HepG2 (cell line): ENCODE results near the gene NDUFS2. TPM values are rescaled to one million over a fixed set of nuclear protein-coding genes. Genes with fewer than 3 reads are reported as not detected.

Experiments used
- ASH2L ChIP-seq: fragments of 300-600, 200-600 bp; sonication (generic); IDR thresholded peaks from 2 replicates; pipeline ENCODE4 v1.7.0; 2017; ENCODE audit warnings: low read depth, mild to moderate bottlenecking, moderate library complexity, mixed read lengths, low read length; ENCODE audit not compliant: insufficient read length
- GATA4 ChIP-seq: sonication (generic); IDR thresholded peaks from 2 replicates; pipeline ENCODE4 v1.6.1; 2016; ENCODE audit warnings: antibody characterized with exemption, low read depth, borderline replicate concordance
- GTF2F1 ChIP-seq: fragments of 150-350 bp; IDR thresholded peaks from 2 replicates; pipeline ENCODE4 v1.6.1; 2014; ENCODE audit warnings: low read length
- ZFP36L2 ChIP-seq: sonication (generic); formaldehyde crosslinking; IDR thresholded peaks from 2 replicates; pipeline ENCODE4 v1.4.0; 2020; ENCODE audit warnings: missing genetic modification reagents
- ZNF124 ChIP-seq: sonication (generic); formaldehyde crosslinking; IDR thresholded peaks from 2 replicates; pipeline ENCODE4 v1.4.0; 2020; ENCODE audit warnings: missing genetic modification reagents
- ZNF747 ChIP-seq: sonication (generic); formaldehyde crosslinking; IDR thresholded peaks from 2 replicates; pipeline ENCODE4 v1.8.1; 2023; ENCODE audit warnings: missing genetic modification reagents, mild to moderate bottlenecking, borderline replicate concordance
- ZNF766 ChIP-seq: sonication (generic); formaldehyde crosslinking; IDR thresholded peaks from 2 replicates; pipeline ENCODE4 v1.5.0; 2020; ENCODE audit warnings: missing genetic modification reagents, borderline replicate concordance
- ZNF772 ChIP-seq: sonication (generic); formaldehyde crosslinking; IDR thresholded peaks from 2 replicates; pipeline ENCODE4 v1.5.0; 2020; ENCODE audit warnings: mild to moderate bottlenecking, missing genetic modification reagents
- polyA plus RNA-seq, 8 experiments: library from polyadenylated mRNA; depleted of rRNA in 3 of 8; stranded (reverse) in 7 of 8; unstranded in 1 of 8; fragments of >200 nt; fragmentation: Illumina TruSeq in 4 of 8; extraction: Trizol in 4 of 8; gene quantifications; 2 replicates each; pipeline versions ENCODE4 v1.2.1 to v1.2.3, GENCODE V29; 2011 to 2016; ENCODE audit warnings: low read depth in 4 of 8, missing spikeins in 1 of 8, mixed read lengths in 1 of 8; ENCODE audit not compliant: insufficient read depth in 1 of 8
- total RNA-seq, 5 experiments: library from RNA; depleted of rRNA; stranded (reverse); fragments of >200 nt; fragmentation: Illumina TruSeq; extraction: Trizol; gene quantifications; 2 replicates each; pipeline ENCODE4 v1.2.3, GENCODE V29; 2016; ENCODE audit warnings: low read depth in 1 of 5
- TF ChIP-seq, protein P1 (sequence below): sonication (generic); formaldehyde crosslinking; IDR thresholded peaks from 2 replicates; pipeline ENCODE4 v1.4.0; 2020; ENCODE audit warnings: mild to moderate bottlenecking, missing genetic modification reagents, borderline replicate concordance
- TF ChIP-seq, protein P2 (sequence below): sonication (generic); formaldehyde crosslinking; IDR thresholded peaks from 2 replicates; pipeline ENCODE4 v1.9.0; 2021; ENCODE audit warnings: mild to moderate bottlenecking, missing genetic modification reagents
- TF ChIP-seq, protein P3 (sequence below): sonication (generic); formaldehyde crosslinking; IDR thresholded peaks from 2 replicates; pipeline ENCODE4 v1.4.0; 2020; ENCODE audit warnings: mild to moderate bottlenecking, missing genetic modification reagents
- TF ChIP-seq, protein P4 (sequence below): sonication (generic); formaldehyde crosslinking; IDR thresholded peaks from 2 replicates; pipeline ENCODE4 v1.4.0; 2020; ENCODE audit warnings: missing genetic modification reagents
- TF ChIP-seq, protein P5 (sequence below): sonication (generic); formaldehyde crosslinking; conservative IDR thresholded peaks from 2 replicates; pipeline ENCODE4 v1.8.0; 2022; ENCODE audit warnings: low read depth, missing genetic modification reagents

The NDUFS2 gene
- total and polyA plus RNA-seq, 2 of the 13 experiments (the other 11 are each of a cell fraction or from before 2014, with no cell fraction given): 89.9 to 118 TPM

DNA sequence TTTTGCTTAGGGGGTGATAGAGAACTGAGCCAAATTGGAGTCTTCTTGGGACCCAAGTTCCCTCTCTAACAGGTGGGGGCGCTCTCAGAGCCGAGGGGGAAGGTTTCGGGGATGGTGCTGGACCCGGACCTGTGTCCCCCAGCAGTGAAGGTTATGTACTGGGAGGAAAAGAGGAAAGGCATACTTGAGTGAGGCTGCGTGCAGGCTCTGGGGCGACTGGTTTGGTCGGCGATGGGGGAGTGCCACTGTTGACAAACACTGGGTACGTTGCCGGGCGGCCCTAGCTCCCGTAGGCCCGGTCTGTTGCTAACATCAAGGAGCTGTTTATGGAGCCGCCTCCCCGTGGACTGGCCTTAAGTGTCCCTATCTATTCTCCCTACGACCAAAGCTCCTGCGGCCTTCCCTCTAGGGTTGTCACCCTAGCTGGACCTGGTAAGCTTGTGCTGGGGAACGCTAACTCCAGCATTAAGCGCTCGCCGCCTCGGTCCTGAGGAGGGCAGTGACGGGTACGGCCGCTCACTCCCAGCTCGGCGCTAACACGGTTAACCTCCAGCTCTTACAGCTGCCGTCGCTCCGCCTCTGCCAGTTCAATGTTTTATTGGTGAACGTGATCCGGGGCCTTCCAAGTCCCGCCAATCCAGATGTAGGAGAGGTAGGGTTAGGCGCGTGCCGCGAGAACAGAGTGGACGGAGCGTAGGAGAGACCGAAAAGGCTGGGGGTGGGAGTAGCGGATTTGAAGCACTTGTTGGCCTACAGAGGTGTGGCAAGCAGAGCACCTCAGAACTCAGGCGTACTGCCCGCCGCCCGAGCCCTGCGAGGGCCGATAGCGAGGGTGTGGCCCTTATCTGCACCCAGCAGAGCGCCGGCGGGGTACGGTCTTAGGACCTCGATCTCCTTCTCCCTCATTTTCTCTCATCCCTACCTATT lies 36.2 kb upstream of the NDUFS2 start, which contains the start of gene PPOX (continued):
- TF ChIP-seq, protein P1, sequence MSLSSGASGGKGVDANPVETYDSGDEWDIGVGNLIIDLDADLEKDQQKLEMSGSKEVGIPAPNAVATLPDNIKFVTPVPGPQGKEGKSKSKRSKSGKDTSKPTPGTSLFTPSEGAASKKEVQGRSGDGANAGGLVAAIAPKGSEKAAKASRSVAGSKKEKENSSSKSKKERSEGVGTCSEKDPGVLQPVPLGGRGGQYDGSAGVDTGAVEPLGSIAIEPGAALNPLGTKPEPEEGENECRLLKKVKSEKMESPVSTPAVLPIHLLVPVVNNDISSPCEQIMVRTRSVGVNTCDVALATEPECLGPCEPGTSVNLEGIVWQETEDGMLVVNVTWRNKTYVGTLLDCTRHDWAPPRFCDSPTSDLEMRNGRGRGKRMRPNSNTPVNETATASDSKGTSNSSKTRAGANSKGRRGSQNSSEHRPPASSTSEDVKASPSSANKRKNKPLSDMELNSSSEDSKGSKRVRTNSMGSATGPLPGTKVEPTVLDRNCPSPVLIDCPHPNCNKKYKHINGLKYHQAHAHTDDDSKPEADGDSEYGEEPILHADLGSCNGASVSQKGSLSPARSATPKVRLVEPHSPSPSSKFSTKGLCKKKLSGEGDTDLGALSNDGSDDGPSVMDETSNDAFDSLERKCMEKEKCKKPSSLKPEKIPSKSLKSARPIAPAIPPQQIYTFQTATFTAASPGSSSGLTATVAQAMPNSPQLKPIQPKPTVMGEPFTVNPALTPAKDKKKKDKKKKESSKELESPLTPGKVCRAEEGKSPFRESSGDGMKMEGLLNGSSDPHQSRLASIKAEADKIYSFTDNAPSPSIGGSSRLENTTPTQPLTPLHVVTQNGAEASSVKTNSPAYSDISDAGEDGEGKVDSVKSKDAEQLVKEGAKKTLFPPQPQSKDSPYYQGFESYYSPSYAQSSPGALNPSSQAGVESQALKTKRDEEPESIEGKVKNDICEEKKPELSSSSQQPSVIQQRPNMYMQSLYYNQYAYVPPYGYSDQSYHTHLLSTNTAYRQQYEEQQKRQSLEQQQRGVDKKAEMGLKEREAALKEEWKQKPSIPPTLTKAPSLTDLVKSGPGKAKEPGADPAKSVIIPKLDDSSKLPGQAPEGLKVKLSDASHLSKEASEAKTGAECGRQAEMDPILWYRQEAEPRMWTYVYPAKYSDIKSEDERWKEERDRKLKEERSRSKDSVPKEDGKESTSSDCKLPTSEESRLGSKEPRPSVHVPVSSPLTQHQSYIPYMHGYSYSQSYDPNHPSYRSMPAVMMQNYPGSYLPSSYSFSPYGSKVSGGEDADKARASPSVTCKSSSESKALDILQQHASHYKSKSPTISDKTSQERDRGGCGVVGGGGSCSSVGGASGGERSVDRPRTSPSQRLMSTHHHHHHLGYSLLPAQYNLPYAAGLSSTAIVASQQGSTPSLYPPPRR (CRISPR knock-in tag): no peak
- TF ChIP-seq ASH2L (peak; percentile 84), GATA4 (no peak), GTF2F1 (no peak), ZNF124 (no peak), ZNF772 (no peak; the same call in 1 of the 2 replicates), ZNF766 (CRISPR knock-in tag) (no peak), ZNF747 (CRISPR knock-in tag) (peak; percentile 59; the same call in 1 of the 2 replicates), ZFP36L2 (CRISPR knock-in tag) (no peak)
- TF ChIP-seq, protein P2, sequence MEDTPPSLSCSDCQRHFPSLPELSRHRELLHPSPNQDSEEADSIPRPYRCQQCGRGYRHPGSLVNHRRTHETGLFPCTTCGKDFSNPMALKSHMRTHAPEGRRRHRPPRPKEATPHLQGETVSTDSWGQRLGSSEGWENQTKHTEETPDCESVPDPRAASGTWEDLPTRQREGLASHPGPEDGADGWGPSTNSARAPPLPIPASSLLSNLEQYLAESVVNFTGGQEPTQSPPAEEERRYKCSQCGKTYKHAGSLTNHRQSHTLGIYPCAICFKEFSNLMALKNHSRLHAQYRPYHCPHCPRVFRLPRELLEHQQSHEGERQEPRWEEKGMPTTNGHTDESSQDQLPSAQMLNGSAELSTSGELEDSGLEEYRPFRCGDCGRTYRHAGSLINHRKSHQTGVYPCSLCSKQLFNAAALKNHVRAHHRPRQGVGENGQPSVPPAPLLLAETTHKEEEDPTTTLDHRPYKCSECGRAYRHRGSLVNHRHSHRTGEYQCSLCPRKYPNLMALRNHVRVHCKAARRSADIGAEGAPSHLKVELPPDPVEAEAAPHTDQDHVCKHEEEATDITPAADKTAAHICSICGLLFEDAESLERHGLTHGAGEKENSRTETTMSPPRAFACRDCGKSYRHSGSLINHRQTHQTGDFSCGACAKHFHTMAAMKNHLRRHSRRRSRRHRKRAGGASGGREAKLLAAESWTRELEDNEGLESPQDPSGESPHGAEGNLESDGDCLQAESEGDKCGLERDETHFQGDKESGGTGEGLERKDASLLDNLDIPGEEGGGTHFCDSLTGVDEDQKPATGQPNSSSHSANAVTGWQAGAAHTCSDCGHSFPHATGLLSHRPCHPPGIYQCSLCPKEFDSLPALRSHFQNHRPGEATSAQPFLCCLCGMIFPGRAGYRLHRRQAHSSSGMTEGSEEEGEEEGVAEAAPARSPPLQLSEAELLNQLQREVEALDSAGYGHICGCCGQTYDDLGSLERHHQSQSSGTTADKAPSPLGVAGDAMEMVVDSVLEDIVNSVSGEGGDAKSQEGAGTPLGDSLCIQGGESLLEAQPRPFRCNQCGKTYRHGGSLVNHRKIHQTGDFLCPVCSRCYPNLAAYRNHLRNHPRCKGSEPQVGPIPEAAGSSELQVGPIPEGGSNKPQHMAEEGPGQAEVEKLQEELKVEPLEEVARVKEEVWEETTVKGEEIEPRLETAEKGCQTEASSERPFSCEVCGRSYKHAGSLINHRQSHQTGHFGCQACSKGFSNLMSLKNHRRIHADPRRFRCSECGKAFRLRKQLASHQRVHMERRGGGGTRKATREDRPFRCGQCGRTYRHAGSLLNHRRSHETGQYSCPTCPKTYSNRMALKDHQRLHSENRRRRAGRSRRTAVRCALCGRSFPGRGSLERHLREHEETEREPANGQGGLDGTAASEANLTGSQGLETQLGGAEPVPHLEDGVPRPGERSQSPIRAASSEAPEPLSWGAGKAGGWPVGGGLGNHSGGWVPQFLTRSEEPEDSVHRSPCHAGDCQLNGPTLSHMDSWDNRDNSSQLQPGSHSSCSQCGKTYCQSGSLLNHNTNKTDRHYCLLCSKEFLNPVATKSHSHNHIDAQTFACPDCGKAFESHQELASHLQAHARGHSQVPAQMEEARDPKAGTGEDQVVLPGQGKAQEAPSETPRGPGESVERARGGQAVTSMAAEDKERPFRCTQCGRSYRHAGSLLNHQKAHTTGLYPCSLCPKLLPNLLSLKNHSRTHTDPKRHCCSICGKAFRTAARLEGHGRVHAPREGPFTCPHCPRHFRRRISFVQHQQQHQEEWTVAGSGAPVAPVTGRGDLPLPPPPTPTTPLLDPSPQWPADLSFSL (CRISPR knock-in tag): no peak
- TF ChIP-seq, protein P3, sequence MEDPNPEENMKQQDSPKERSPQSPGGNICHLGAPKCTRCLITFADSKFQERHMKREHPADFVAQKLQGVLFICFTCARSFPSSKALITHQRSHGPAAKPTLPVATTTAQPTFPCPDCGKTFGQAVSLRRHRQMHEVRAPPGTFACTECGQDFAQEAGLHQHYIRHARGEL (CRISPR knock-in tag): no peak
- TF ChIP-seq, protein P4, sequence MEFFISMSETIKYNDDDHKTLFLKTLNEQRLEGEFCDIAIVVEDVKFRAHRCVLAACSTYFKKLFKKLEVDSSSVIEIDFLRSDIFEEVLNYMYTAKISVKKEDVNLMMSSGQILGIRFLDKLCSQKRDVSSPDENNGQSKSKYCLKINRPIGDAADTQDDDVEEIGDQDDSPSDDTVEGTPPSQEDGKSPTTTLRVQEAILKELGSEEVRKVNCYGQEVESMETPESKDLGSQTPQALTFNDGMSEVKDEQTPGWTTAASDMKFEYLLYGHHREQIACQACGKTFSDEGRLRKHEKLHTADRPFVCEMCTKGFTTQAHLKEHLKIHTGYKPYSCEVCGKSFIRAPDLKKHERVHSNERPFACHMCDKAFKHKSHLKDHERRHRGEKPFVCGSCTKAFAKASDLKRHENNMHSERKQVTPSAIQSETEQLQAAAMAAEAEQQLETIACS (CRISPR knock-in tag): no peak
- TF ChIP-seq, protein P5, sequence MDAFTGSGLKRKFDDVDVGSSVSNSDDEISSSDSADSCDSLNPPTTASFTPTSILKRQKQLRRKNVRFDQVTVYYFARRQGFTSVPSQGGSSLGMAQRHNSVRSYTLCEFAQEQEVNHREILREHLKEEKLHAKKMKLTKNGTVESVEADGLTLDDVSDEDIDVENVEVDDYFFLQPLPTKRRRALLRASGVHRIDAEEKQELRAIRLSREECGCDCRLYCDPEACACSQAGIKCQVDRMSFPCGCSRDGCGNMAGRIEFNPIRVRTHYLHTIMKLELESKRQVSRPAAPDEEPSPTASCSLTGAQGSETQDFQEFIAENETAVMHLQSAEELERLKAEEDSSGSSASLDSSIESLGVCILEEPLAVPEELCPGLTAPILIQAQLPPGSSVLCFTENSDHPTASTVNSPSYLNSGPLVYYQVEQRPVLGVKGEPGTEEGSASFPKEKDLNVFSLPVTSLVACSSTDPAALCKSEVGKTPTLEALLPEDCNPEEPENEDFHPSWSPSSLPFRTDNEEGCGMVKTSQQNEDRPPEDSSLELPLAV (CRISPR knock-in tag): no peak
